Stimulated activated CD4-positive, alpha-beta T cell treated with anti-CD3 and anti-CD28 coated beads, Interleukin-4, amount 100 ng/mL, for 1 hour (primary cell): ENCODE data around the gene PCNX2.
"Not testable (repeated sequence)": the region's sequence is repeated elsewhere in the genome, so short reads cannot be mapped to it uniquely, and the experiment has no call there.

ENCODE experiments used
- DNase-seq: peaks from one replicate; pipeline ENCODE4 v3.0.0-alpha.2; 2020

Gene PCNX2

GRCh38 chr1:233215135-233215760, 80.3 kb downstream of the PCNX2 start:
- DNase-seq: no peak

- DNase-seq: no peak
These were observed 83.9 kb downstream of the PCNX2 start for GRCh38 chr1:233211595-233211994.

GRCh38 chr1:233211106-233211505, 84.4 kb downstream of the PCNX2 start:
- no peak for DNase-seq

GRCh38 chr1:233209481-233209880, 86.0 kb downstream of the PCNX2 start:
- DNase-seq: no peak

- no peak for DNase-seq
These were observed 86.8 kb downstream of the PCNX2 start for GRCh38 chr1:233208687-233209086.

- DNase-seq: no peak
These were observed 97.6 kb downstream of the PCNX2 start for GRCh38 chr1:233197940-233198339.

GRCh38 chr1:233193741-233194140, 101.8 kb downstream of the PCNX2 start:
- DNase-seq: no peak

- no peak for DNase-seq
These were observed 104.5 kb downstream of the PCNX2 start for GRCh38 chr1:233190987-233191386.

- DNase-seq: no peak
These were observed 106.0 kb downstream of the PCNX2 start for GRCh38 chr1:233189526-233189925.

- DNase-seq: no peak
These were observed 107.5 kb downstream of the PCNX2 start for GRCh38 chr1:233188061-233188460.

- no peak for DNase-seq
These were observed 112.1 kb downstream of the PCNX2 start for GRCh38 chr1:233183226-233184020.

- no peak for DNase-seq
These were observed 112.9 kb downstream of the PCNX2 start for GRCh38 chr1:233182587-233182986.

GRCh38 chr1:233180641-233181364, 114.7 kb downstream of the PCNX2 start:
- no peak for DNase-seq

GRCh38 chr1:233179638-233180037, 115.9 kb downstream of the PCNX2 start:
- not testable (repeated sequence) for DNase-seq

- no peak for DNase-seq
These were observed 123.3 kb downstream of the PCNX2 start for GRCh38 chr1:233172201-233172600.

GRCh38 chr1:233170741-233171140, 124.8 kb downstream of the PCNX2 start:
- DNase-seq: no peak

GRCh38 chr1:233168384-233168783, 127.1 kb downstream of the PCNX2 start:
- no peak for DNase-seq

GRCh38 chr1:233166896-233167295, 128.6 kb downstream of the PCNX2 start:
- DNase-seq: no peak

GRCh38 chr1:233163696-233164095, 131.8 kb downstream of the PCNX2 start:
- DNase-seq: no peak

GRCh38 chr1:233158322-233158721, 137.2 kb downstream of the PCNX2 start:
- no peak for DNase-seq

GRCh38 chr1:233157245-233157644, 138.3 kb downstream of the PCNX2 start:
- no peak for DNase-seq

GRCh38 chr1:233151861-233152260, 143.7 kb downstream of the PCNX2 start:
- no peak for DNase-seq

GRCh38 chr1:233144434-233144833, 151.1 kb downstream of the PCNX2 start:
- DNase-seq: no peak

- DNase-seq: no peak
These were observed 152.3 kb downstream of the PCNX2 start for GRCh38 chr1:233143241-233143640.
